ENCODE data around the gene ALDH3B1.

Gene ALDH3B1

GRCh38 chr11:68040101-68040956 lies 30.2 kb downstream of the ALDH3B1 start:
- H3K36me3 Mint-ChIP-seq (ENCODE audit: low read depth) = peaks cover 46% of the 10 kb centered on the region
- H3K27me3 Mint-ChIP-seq = no peaks in the 10 kb centered on the region
- no peaks in the 10 kb centered on the region for H3K9me3 Mint-ChIP-seq
- H3K4me1 Mint-ChIP-seq (ENCODE audit: low read depth) = peaks cover 30% of the 10 kb centered on the region
- peak overlapping the region; percentile 88 for H3K4me3 Mint-ChIP-seq
- DNase-seq = peak; percentile 67
- peak overlapping the region; percentile 94 for H3K27ac Mint-ChIP-seq

- peak overlapping the region; percentile 94 for H3K27ac Mint-ChIP-seq
Measured at GRCh38 chr11:68040957-68041591, 30.9 kb downstream of the ALDH3B1 start.

GRCh38 chr11:68041617-68042218 lies 31.6 kb downstream of the ALDH3B1 start:
- DNase-seq = no peak
- Mint-ChIP-seq H3K9me3 (no peaks in the 10 kb centered on the region), H3K4me3 (peak overlapping the region; percentile 88), H3K36me3 (ENCODE audit: low read depth) (peaks cover 48% of the 10 kb centered on the region), H3K4me1 (ENCODE audit: low read depth) (peaks cover 29% of the 10 kb centered on the region), H3K27ac (peak overlapping the region; percentile 79), H3K27me3 (no peaks in the 10 kb centered on the region)

More at GRCh38 chr11:68040957-68041591, 30.9 kb downstream of the ALDH3B1 start:
- H3K27me3 Mint-ChIP-seq = no peaks in the 10 kb centered on the region
- H3K9me3 Mint-ChIP-seq = no peaks in the 10 kb centered on the region
- H3K4me3 Mint-ChIP-seq = peak overlapping the region; percentile 88
- DNase-seq = no peak
- peaks cover 48% of the 10 kb centered on the region for H3K36me3 Mint-ChIP-seq (ENCODE audit: low read depth)
- H3K4me1 Mint-ChIP-seq (ENCODE audit: low read depth) = peaks cover 30% of the 10 kb centered on the region

- no peak for DNase-seq
- H3K27ac Mint-ChIP-seq = peak overlapping the region; percentile 44
- peaks cover 48% of the 10 kb centered on the region for H3K36me3 Mint-ChIP-seq (ENCODE audit: low read depth)
- peaks cover 22% of the 10 kb centered on the region for H3K4me1 Mint-ChIP-seq (ENCODE audit: low read depth)
- H3K9me3 Mint-ChIP-seq = no peaks in the 10 kb centered on the region
- no peaks in the 10 kb centered on the region for H3K27me3 Mint-ChIP-seq
- no peak overlapping the region for H3K4me3 Mint-ChIP-seq
Measured at GRCh38 chr11:68042219-68043028, 32.3 kb downstream of the ALDH3B1 start.

GRCh38 chr11:68043029-68043348 lies 32.9 kb downstream of the ALDH3B1 start:
- H3K9me3 Mint-ChIP-seq = no peaks in the 10 kb centered on the region
- DNase-seq = no peak
- no peak overlapping the region for H3K27ac Mint-ChIP-seq
- H3K27me3 Mint-ChIP-seq = no peaks in the 10 kb centered on the region
- no peak overlapping the region for H3K4me3 Mint-ChIP-seq
- peaks cover 52% of the 10 kb centered on the region for H3K36me3 Mint-ChIP-seq (ENCODE audit: low read depth)
- peaks cover 18% of the 10 kb centered on the region for H3K4me1 Mint-ChIP-seq (ENCODE audit: low read depth)

- H3K36me3 Mint-ChIP-seq (ENCODE audit: low read depth) = peaks cover 57% of the 10 kb centered on the region
- H3K27ac Mint-ChIP-seq = no peak overlapping the region
- no peaks in the 10 kb centered on the region for H3K27me3 Mint-ChIP-seq
- H3K4me1 Mint-ChIP-seq (ENCODE audit: low read depth) = peaks cover 16% of the 10 kb centered on the region
- H3K9me3 Mint-ChIP-seq = no peaks in the 10 kb centered on the region
- DNase-seq = no peak
- H3K4me3 Mint-ChIP-seq = no peak overlapping the region
Measured at GRCh38 chr11:68043349-68044144, 33.4 kb downstream of the ALDH3B1 start.

- no peaks in the 10 kb centered on the region for H3K9me3 Mint-ChIP-seq
- no peak overlapping the region for H3K27ac Mint-ChIP-seq
- H3K4me1 Mint-ChIP-seq (ENCODE audit: low read depth) = peaks cover 15% of the 10 kb centered on the region
- DNase-seq = no peak
- H3K27me3 Mint-ChIP-seq = no peaks in the 10 kb centered on the region
- H3K36me3 Mint-ChIP-seq (ENCODE audit: low read depth) = peaks cover 63% of the 10 kb centered on the region
- no peak overlapping the region for H3K4me3 Mint-ChIP-seq
Measured at GRCh38 chr11:68044145-68044813, 34.2 kb downstream of the ALDH3B1 start.

GRCh38 chr11:68044898-68045351 lies 34.8 kb downstream of the ALDH3B1 start:
- Mint-ChIP-seq H3K4me1 (ENCODE audit: low read depth) (peaks cover 13% of the 10 kb centered on the region), H3K27ac (no peak overlapping the region), H3K9me3 (no peaks in the 10 kb centered on the region), H3K36me3 (ENCODE audit: low read depth) (peaks cover 60% of the 10 kb centered on the region), H3K4me3 (no peak overlapping the region), H3K27me3 (no peaks in the 10 kb centered on the region)
- no peak for DNase-seq

GRCh38 chr11:68047437-68048290 lies 37.5 kb downstream of the ALDH3B1 start:
- Mint-ChIP-seq H3K27me3 (no peaks in the 10 kb centered on the region), H3K36me3 (ENCODE audit: low read depth) (peaks cover 75% of the 10 kb centered on the region), H3K4me1 (ENCODE audit: low read depth) (no peaks in the 10 kb centered on the region), H3K9me3 (no peaks in the 10 kb centered on the region), H3K4me3 (no peak overlapping the region), H3K27ac (peak overlapping the region; percentile 66)
- no peak for DNase-seq

GRCh38 chr11:68048681-68049508 lies 38.8 kb downstream of the ALDH3B1 start:
- Mint-ChIP-seq H3K9me3 (no peaks in the 10 kb centered on the region), H3K27me3 (no peaks in the 10 kb centered on the region), H3K4me1 (ENCODE audit: low read depth) (no peaks in the 10 kb centered on the region), H3K27ac (no peak overlapping the region), H3K36me3 (ENCODE audit: low read depth) (peaks cover 82% of the 10 kb centered on the region), H3K4me3 (no peak overlapping the region)
- peak; percentile 14 for DNase-seq

- Mint-ChIP-seq H3K9me3 (no peaks in the 10 kb centered on the region), H3K4me3 (no peak overlapping the region), H3K4me1 (ENCODE audit: low read depth) (no peaks in the 10 kb centered on the region), H3K27ac (no peak overlapping the region), H3K36me3 (ENCODE audit: low read depth) (peaks cover 77% of the 10 kb centered on the region), H3K27me3 (no peaks in the 10 kb centered on the region)
- peak; percentile 14 for DNase-seq
Measured at GRCh38 chr11:68049509-68050370, 39.6 kb downstream of the ALDH3B1 start.

All from activated T-cell treated with anti-CD3 and anti-CD28 coated beads, Interleukin-2, amount 50 U/mL, for 24 hours (primary cell).